HPDE6-E6E7 (cell line): ENCODE data around the gene CBLB.
"Not testable (repeated sequence)": the region's sequence is repeated elsewhere in the genome, so short reads cannot be mapped to it uniquely, and the experiment has no call there.

Experiments
- DNase-seq: peaks from one replicate; pipeline ENCODE4 v3.0.0; 2011; ENCODE audit warnings: missing footprints; ENCODE audit errors: extremely low spot score

CBLB gene

GRCh38 chr3:105821433-105821832 is 47.4 kb downstream of the CBLB start:
- DNase-seq: no peak

GRCh38 chr3:105816833-105817232 is 52.0 kb downstream of the CBLB start:
- DNase-seq: no peak

GRCh38 chr3:105815331-105815730 is 53.5 kb downstream of the CBLB start:
- not testable (repeated sequence) for DNase-seq

- no peak for DNase-seq
Observed at GRCh38 chr3:105813710-105814109, 55.1 kb downstream of the CBLB start.

- no peak for DNase-seq
Observed at GRCh38 chr3:105812194-105812586, 56.6 kb downstream of the CBLB start.

- no peak for DNase-seq
Observed at GRCh38 chr3:105811518-105812193, 57.2 kb downstream of the CBLB start.

- DNase-seq: no peak
Observed at GRCh38 chr3:105809208-105809888, 59.5 kb downstream of the CBLB start.

- no peak for DNase-seq
Observed at GRCh38 chr3:105807701-105808100, 61.1 kb downstream of the CBLB start.

- DNase-seq: no peak
Observed at GRCh38 chr3:105807146-105807545, 61.7 kb downstream of the CBLB start.

- no peak for DNase-seq
Observed at GRCh38 chr3:105806359-105806758, 62.5 kb downstream of the CBLB start.

GRCh38 chr3:105805404-105805803 is 63.4 kb downstream of the CBLB start:
- DNase-seq: no peak

GRCh38 chr3:105802118-105802706 is 66.6 kb downstream of the CBLB start:
- DNase-seq: no peak

- DNase-seq: no peak
Observed at GRCh38 chr3:105801397-105801796, 67.4 kb downstream of the CBLB start.

GRCh38 chr3:105800320-105800719 is 68.5 kb downstream of the CBLB start:
- DNase-seq: no peak

- no peak for DNase-seq
Observed at GRCh38 chr3:105799286-105799685, 69.5 kb downstream of the CBLB start.

- no peak for DNase-seq
Observed at GRCh38 chr3:105798381-105798934, 70.4 kb downstream of the CBLB start.

GRCh38 chr3:105793040-105793439 is 75.8 kb downstream of the CBLB start:
- DNase-seq: no peak

GRCh38 chr3:105791919-105792786 is 76.7 kb downstream of the CBLB start:
- DNase-seq: peak; percentile 14

- DNase-seq: no peak
Observed at GRCh38 chr3:105791131-105791530, 77.7 kb downstream of the CBLB start.

GRCh38 chr3:105790534-105790933 is 78.3 kb downstream of the CBLB start:
- no peak for DNase-seq

- no peak for DNase-seq
Observed at GRCh38 chr3:105788593-105788992, 80.2 kb downstream of the CBLB start.

GRCh38 chr3:105787453-105787852 is 81.4 kb downstream of the CBLB start:
- no peak for DNase-seq
